IMR-90 (cell line): ENCODE measurements around the gene GNG12. TPM values are rescaled to one million over a fixed set of nuclear protein-coding genes. Genes with fewer than 3 reads are reported as not detected.

ENCODE experiments used
- ATAC-seq: fragments of 200-7000 bp; cut with Tn5 transposase; 2 replicates; pipeline ENCODE4 v1.9.1; 2020; ENCODE audit warnings: low read depth, mild to moderate bottlenecking, moderate library complexity
- BruUV-seq: library from RNA; stranded (reverse); fragments of 400-500 nt; replicated peaks from 2 replicates; lab custom pipeline; 2021; lab: Mats Ljungman, UMichigan
- CTCF ChIA-PET: fragments of 300-600 bp; formaldehyde crosslinking; extraction: SDS; loops from one replicate; lab custom pipeline; 2021; ENCODE audit warnings: antibody characterized with exemption; lab: Yijun Ruan, JAX
- POLR2A ChIA-PET: fragments of 300-600 bp; sonication (Branson Sonifier 250); formaldehyde crosslinking; loops from one replicate; lab custom pipeline; 2022; ENCODE audit warnings: antibody characterized with exemption; ENCODE audit not compliant: unreplicated experiment; lab: Charles Lee
- DNase-seq: peaks from one replicate; pipeline ENCODE4 v3.0.0; 2013
- H2AFZ ChIP-seq: replicated peaks from 2 replicates; pipeline ENCODE3; 2013; ENCODE audit warnings: low read length, mild to moderate bottlenecking; ENCODE audit not compliant: poor library complexity
- H2AK5ac ChIP-seq: 2 replicates; pipeline ENCODE4 v1.6.1; 2013; ENCODE audit warnings: low read depth, low read length, inconsistent platforms
- H2AK9ac ChIP-seq: replicated peaks from 2 replicates; pipeline ENCODE3; 2013; ENCODE audit warnings: mild to moderate bottlenecking, low read depth, low read length, moderate library complexity; ENCODE audit not compliant: poor library complexity
- H2BK120ac ChIP-seq: 2 replicates; pipeline ENCODE4 v1.6.1; 2013; ENCODE audit warnings: low read depth, low read length, inconsistent platforms
- H2BK15ac ChIP-seq: 3 replicates; pipeline ENCODE4 v1.6.1; 2013; ENCODE audit warnings: low read depth, low read length, inconsistent platforms
- H2BK20ac ChIP-seq: 2 replicates; pipeline ENCODE4 v1.6.1; 2013; ENCODE audit warnings: low read depth, mild to moderate bottlenecking, inconsistent platforms, low read length, moderate library complexity
- H2BK5ac ChIP-seq: 2 replicates; pipeline ENCODE4 v1.6.1; 2013; ENCODE audit warnings: mild to moderate bottlenecking, low read depth, low read length, inconsistent platforms; ENCODE audit not compliant: poor library complexity, severe bottlenecking
- H3K14ac ChIP-seq: replicated peaks from 2 replicates; pipeline ENCODE4 v1.6.1; 2013; ENCODE audit warnings: low read depth, low read length, inconsistent platforms
- H3K18ac ChIP-seq: 2 replicates; pipeline ENCODE4 v1.6.1; 2013; ENCODE audit warnings: low read depth, low read length, control low read depth
- H3K23ac ChIP-seq: 2 replicates; pipeline ENCODE4 v1.6.1; 2013; ENCODE audit warnings: low read depth, low read length, inconsistent platforms
- H3K27ac ChIP-seq: 2 replicates; pipeline ENCODE4 v1.5.1; 2013; ENCODE audit warnings: mild to moderate bottlenecking, control low read depth, low read length; ENCODE audit not compliant: insufficient read depth
- H3K27me3 ChIP-seq: 2 replicates; pipeline ENCODE4 v1.6.1; 2013; ENCODE audit warnings: low read length; ENCODE audit not compliant: control insufficient read depth, insufficient read depth
- H3K36me3 ChIP-seq: 2 replicates; pipeline ENCODE4 v1.6.1; 2013; ENCODE audit warnings: low read length, mixed read lengths; ENCODE audit not compliant: control insufficient read depth, insufficient read depth
- H3K4ac ChIP-seq: 2 replicates; pipeline ENCODE4 v1.6.1; 2013; ENCODE audit warnings: low read depth, low read length, inconsistent platforms
- H3K4me1 ChIP-seq: 2 replicates; pipeline ENCODE4 v1.6.1; 2013; ENCODE audit warnings: low read length, mixed read lengths; ENCODE audit not compliant: control insufficient read depth, insufficient read depth
- H3K4me2 ChIP-seq: 2 replicates; pipeline ENCODE4 v1.6.1; 2013; ENCODE audit warnings: low read depth, mild to moderate bottlenecking, control low read depth, low read length, moderate library complexity
- H3K4me3 ChIP-seq: 2 replicates; pipeline ENCODE4 v1.5.1; 2013; ENCODE audit warnings: low read depth, mild to moderate bottlenecking, control low read depth, low read length, moderate library complexity; ENCODE audit not compliant: insufficient read depth
- H3K56ac ChIP-seq: 2 replicates; pipeline ENCODE4 v1.6.1; 2013; ENCODE audit warnings: low read length, inconsistent platforms; ENCODE audit not compliant: insufficient read depth; ENCODE audit errors: extremely low read depth
- H3K79me1 ChIP-seq, 2 experiments: 2 replicates each; pipeline ENCODE4 v1.6.1; 2013; ENCODE audit warnings: low read length in 2 of 2, inconsistent platforms in 1 of 2, low read depth in 1 of 2
- H3K9ac ChIP-seq: 2 replicates; pipeline ENCODE4 v1.6.1; 2013; ENCODE audit warnings: low read depth, low read length, control low read depth
- H3K9me1 ChIP-seq: 2 replicates; pipeline ENCODE4 v1.6.1; 2013; ENCODE audit warnings: low read length, inconsistent platforms; ENCODE audit not compliant: insufficient read depth
- H3K9me3 ChIP-seq: 2 replicates; pipeline ENCODE4 v1.6.1; 2013; ENCODE audit warnings: low read length; ENCODE audit not compliant: control insufficient read depth, insufficient read depth
- H4K20me1 ChIP-seq: 2 replicates; pipeline ENCODE4 v1.6.1; 2013; ENCODE audit warnings: low read length, inconsistent platforms; ENCODE audit not compliant: insufficient read depth
- H4K5ac ChIP-seq: 2 replicates; pipeline ENCODE4 v1.6.1; 2013; ENCODE audit warnings: mild to moderate bottlenecking, low read depth, low read length, control low read depth
- H4K8ac ChIP-seq, 2 experiments: 2 replicates each; pipeline ENCODE4 v1.6.1; 2013; ENCODE audit warnings: low read depth in 2 of 2, low read length in 2 of 2, control low read depth in 1 of 2, inconsistent platforms in 1 of 2
- H4K91ac ChIP-seq: 2 replicates; pipeline ENCODE4 v1.6.1; 2013; ENCODE audit warnings: low read depth, low read length, inconsistent platforms; ENCODE audit not compliant: insufficient read depth
- POLR2A ChIP-seq: IDR thresholded peaks from 2 replicates; pipeline ENCODE4 v1.6.1; 2012; ENCODE audit warnings: mild to moderate bottlenecking, low read depth, low read length
- WGBS, 2 experiments: methylation state at CpG; one replicate each; pipeline versions ENCODE4 v1.1.5 to v1.1.7; 2013; ENCODE audit warnings: missing lambda C conversion rate in 2 of 2; ENCODE audit not compliant: insufficient read length in 1 of 2; ENCODE audit errors: extremely low coverage in 2 of 2; 5-methylcytosine and 5-hydroxymethylcytosine counted together
- dilution Hi-C: fragments of 300-500 bp; cut with HindIII; formaldehyde crosslinking; loops from one replicate; pipeline ENCODE4 v1.14.3; 2018; ENCODE audit warnings: low sequenced_read_pairs; ENCODE audit not compliant: unreplicated experiment
- in situ Hi-C: fragments of 300-500 bp; cut with MboI; formaldehyde crosslinking; loops from 3 replicates; pipeline ENCODE4 v1.14.3; 2019; ENCODE audit warnings: low sequenced_read_pairs, inconsistent platforms, mixed read lengths
- intact Hi-C: fragments of 100-400 bp; cut with micrococcal nuclease; formaldehyde crosslinking; loops from 2 replicates; pipeline ENCODE4 v1.10.0; 2022
- polyA plus RNA-seq, 3 experiments: library from polyadenylated mRNA; depleted of rRNA; stranded (reverse); fragments of >200 nt; gene quantifications; 2 replicates each; pipeline ENCODE4 v1.2.3, GENCODE V29; 2012; ENCODE audit warnings: low replicate concordance in 1 of 3
- total RNA-seq: library from RNA; depleted of rRNA; stranded (reverse); fragments of >200 nt; gene quantifications from 2 replicates; pipeline ENCODE4 v1.2.3, GENCODE V29; 2012

GNG12 gene
- total and polyA plus RNA-seq, 2 of the 4 experiments (the other 2 are of a cell fraction): 92.3 to 132 TPM

GRCh38 chr1:67696708-67697107, 136.6 kb downstream of the GNG12 start:
- POLR2A ChIA-PET: no interaction called here

More at GRCh38 chr1:67696708-67697107, 136.6 kb downstream of the GNG12 start:
- dilution Hi-C loops: no loop called here
- no peak overlapping the region for H2AK9ac ChIP-seq
- in situ Hi-C loops: loop anchor here (25.0 kb wide), 1 partner anchor 134 kb away; no protein-coding TSS in a partner anchor
- no peaks in the 10 kb centered on the region for H3K27me3 ChIP-seq
- H2AFZ ChIP-seq: no peak overlapping the region
- H2BK5ac ChIP-seq: no peak overlapping the region
- H3K14ac ChIP-seq: no peak overlapping the region
- no TSS peak for BruUV-seq
- CTCF ChIA-PET: interaction anchor here (1.0 to 1.2 kb wide), 2 partner anchors 45 to 64 kb away, joined by 3 to 5 read pairs; no protein-coding TSS in a partner anchor
- no peak overlapping the region for H3K9ac ChIP-seq
- no peaks in the 10 kb centered on the region for H3K9me3 ChIP-seq
- no peak overlapping the region for H4K8ac ChIP-seq
- H3K4me2 ChIP-seq: no peak overlapping the region
- no peak for TF ChIP-seq POLR2A
- no peak overlapping the region for H3K27ac ChIP-seq
- intact Hi-C loops: no loop called here
- no peak for DNase-seq
- peaks cover 10% of the 10 kb centered on the region for H3K4me1 ChIP-seq
- H4K91ac ChIP-seq: no peak overlapping the region
- H4K20me1 ChIP-seq: no peaks in the 10 kb centered on the region
- H2BK20ac ChIP-seq: no peak overlapping the region
- H3K4me3 ChIP-seq: no peak overlapping the region
- no peak overlapping the region for H3K23ac ChIP-seq
- no peak overlapping the region for H2AK5ac ChIP-seq
- no peak overlapping the region for H4K5ac ChIP-seq
- 100% methylated on average over 1 of the region's 3 CpGs; no CpG with 5 or more reads in 1 of the 2 experiments for WGBS, 2 experiments
- no peak overlapping the region for H3K56ac ChIP-seq
- ATAC-seq: no peak
- no peak overlapping the region for H3K4ac ChIP-seq
- no peak overlapping the region for H2BK120ac ChIP-seq
- H3K79me1 ChIP-seq: peaks cover under 1 to 15% of the 10 kb centered on the region in 2 experiments; a peak in 3 of 4 replicates
- H2BK15ac ChIP-seq: no peak overlapping the region
- no peaks in the 10 kb centered on the region; the same call in 1 of the 2 replicates for H3K36me3 ChIP-seq
- no peak overlapping the region for H3K18ac ChIP-seq
- peaks cover 16% of the 10 kb centered on the region for H3K9me1 ChIP-seq
